H1 (cell line): ENCODE results near the gene CDKL1. TPM values are rescaled to one million over a fixed set of nuclear protein-coding genes. Genes with fewer than 3 reads are reported as not detected.
"Not testable (repeated sequence)": the region's sequence is repeated elsewhere in the genome, so short reads cannot be mapped to it uniquely, and the experiment has no call there.

Source experiments
- CTCF ChIA-PET: fragments of 300-600 bp; sonication (Branson Sonifier 250); formaldehyde crosslinking; loops from one replicate; lab custom pipeline; 2021; ENCODE audit not compliant: partially characterized antibody; lab: Charles Lee
- POLR2A ChIA-PET: fragments of 300-600 bp; sonication (Branson Sonifier 250); formaldehyde crosslinking; loops from one replicate; lab custom pipeline; 2021; ENCODE audit warnings: inconsistent platforms; ENCODE audit not compliant: partially characterized antibody; lab: Charles Lee
- DNase-seq, 2 experiments: peaks; one replicate each; pipeline versions ENCODE4 v3.0.0 to v3.0.0-alpha.2; 2010 to 2022; ENCODE audit warnings: low spot score in 2 of 2, low read depth in 1 of 2, mixed read lengths in 1 of 2
- FAIRE-seq: peaks from 2 replicates; lab custom pipeline; 2011; peaks lifted over from hg19 to GRCh38; lab: Jason Lieb, UNC
- H2AFZ ChIP-seq: 2 replicates; pipeline ENCODE4 v1.8.1; 2012; ENCODE audit warnings: low read length, inconsistent platforms
- H2AK5ac ChIP-seq: 2 replicates; pipeline ENCODE4 v1.6.1; 2013; ENCODE audit warnings: low read depth, low read length
- H2BK120ac ChIP-seq: replicated peaks from 2 replicates; pipeline ENCODE3; 2013; ENCODE audit warnings: low read depth, low read length, inconsistent platforms
- H2BK12ac ChIP-seq: 2 replicates; pipeline ENCODE4 v1.6.1; 2013; ENCODE audit warnings: low read depth, low read length
- H2BK15ac ChIP-seq: 2 replicates; pipeline ENCODE4 v1.6.1; 2013; ENCODE audit warnings: low read length
- H2BK20ac ChIP-seq: 2 replicates; pipeline ENCODE4 v1.6.1; 2013; ENCODE audit warnings: low read length
- H2BK5ac ChIP-seq: 2 replicates; pipeline ENCODE4 v1.6.1; 2013; ENCODE audit warnings: low read depth, low read length
- H3K14ac ChIP-seq: 2 replicates; pipeline ENCODE4 v1.6.1; 2013; ENCODE audit warnings: inconsistent platforms; ENCODE audit not compliant: insufficient read length
- H3K18ac ChIP-seq: 2 replicates; pipeline ENCODE4 v1.6.1; 2013; ENCODE audit warnings: low read length; ENCODE audit errors: extremely low read depth
- H3K23ac ChIP-seq: 2 replicates; pipeline ENCODE4 v1.6.1; 2013; ENCODE audit warnings: inconsistent platforms; ENCODE audit not compliant: insufficient read length
- H3K23me2 ChIP-seq: 2 replicates; pipeline ENCODE4 v1.6.1; 2013; ENCODE audit warnings: low read depth, low read length
- H3K27ac ChIP-seq: 2 replicates; pipeline ENCODE4 v1.6.1; 2011; ENCODE audit warnings: low read depth, low read length, inconsistent platforms
- H3K27me3 ChIP-seq, 4 experiments: replicated peaks in 1 of 4; 1 replicate in 1 of 4; 2 replicates in 3 of 4; pipeline versions ENCODE4 v1.6.1 to v1.8.1; 2011 to 2013; ENCODE audit warnings: low read length in 3 of 4, mild to moderate bottlenecking in 3 of 4, inconsistent platforms in 2 of 4, mixed read lengths in 2 of 4, moderate library complexity in 1 of 4; ENCODE audit not compliant: control insufficient read depth in 3 of 4, insufficient read depth in 3 of 4; ENCODE audit errors: extremely low read depth in 1 of 4
- H3K36me3 ChIP-seq, 4 experiments: 2 replicates each; pipeline versions ENCODE4 v1.6.1 to v1.8.1; 2011 to 2013; ENCODE audit warnings: mild to moderate bottlenecking in 4 of 4, low read length in 3 of 4, moderate library complexity in 2 of 4, control low read depth in 1 of 4, inconsistent platforms in 1 of 4; ENCODE audit not compliant: insufficient read depth in 4 of 4, control insufficient read depth in 2 of 4
- H3K4ac ChIP-seq: replicated peaks from 2 replicates; pipeline ENCODE3; 2013; ENCODE audit warnings: low read length, low read depth, mixed read lengths, inconsistent platforms; ENCODE audit not compliant: insufficient read length
- H3K4me1 ChIP-seq, 4 experiments: replicated peaks in 1 of 4; 1 replicate in 1 of 4; 2 replicates in 3 of 4; pipeline versions ENCODE4 v1.6.1 to v1.8.1; 2011 to 2013; ENCODE audit warnings: low read length in 3 of 4, inconsistent platforms in 2 of 4, mixed read lengths in 1 of 4; ENCODE audit not compliant: insufficient read depth in 4 of 4, control insufficient read depth in 3 of 4
- H3K4me2 ChIP-seq, 2 experiments: 2 replicates each; pipeline versions ENCODE4 v1.6.1 to v1.8.1; 2011 to 2013; ENCODE audit warnings: low read depth in 2 of 2, low read length in 2 of 2, control low read depth in 1 of 2, inconsistent platforms in 1 of 2, mild to moderate bottlenecking in 1 of 2; ENCODE audit not compliant: insufficient read depth in 1 of 2
- H3K4me3 ChIP-seq, 4 experiments: fragments of 200-600, 300-600 bp in 1 of 4; sonication (generic), shearing (Covaris generic), sonication (Bioruptor Twin) in 1 of 4; 2 replicates each; pipeline versions ENCODE4 v1.5.1 to v1.8.1; 2011 to 2016; ENCODE audit warnings: low read length in 4 of 4, low read depth in 3 of 4, control low read depth in 2 of 4, inconsistent platforms in 2 of 4, mild to moderate bottlenecking in 2 of 4, mixed read lengths in 1 of 4, moderate library complexity in 1 of 4; ENCODE audit not compliant: insufficient read depth in 2 of 4; ENCODE audit errors: extremely low read depth in 1 of 4
- H3K56ac ChIP-seq: replicated peaks from 2 replicates; pipeline ENCODE3; 2013; ENCODE audit warnings: low read depth, mild to moderate bottlenecking, mixed read lengths, low read length, inconsistent platforms; ENCODE audit not compliant: insufficient read length
- H3K79me1 ChIP-seq: 2 replicates; pipeline ENCODE4 v1.6.1; 2013; ENCODE audit warnings: low read depth, low read length, control low read depth
- H3K79me2 ChIP-seq, 2 experiments: 2 replicates each; pipeline versions ENCODE4 v1.6.1 to v1.8.1; 2012 to 2013; ENCODE audit warnings: low read length in 2 of 2, mild to moderate bottlenecking in 2 of 2, inconsistent platforms in 1 of 2; ENCODE audit not compliant: insufficient read depth in 2 of 2, control insufficient read depth in 1 of 2
- H3K9ac ChIP-seq, 4 experiments: replicated peaks in 1 of 4; 1 replicate in 1 of 4; 2 replicates in 3 of 4; pipeline versions ENCODE4 v1.6.1 to v1.8.1; 2011 to 2013; ENCODE audit warnings: low read depth in 3 of 4, low read length in 3 of 4, control low read depth in 2 of 4, mild to moderate bottlenecking in 2 of 4, moderate library complexity in 2 of 4, inconsistent platforms in 1 of 4; ENCODE audit errors: extremely low read depth in 1 of 4
- H3K9me3 ChIP-seq, 2 experiments: 2 replicates each; pipeline versions ENCODE4 v1.6.1 to v1.8.1; 2012 to 2013; ENCODE audit warnings: mild to moderate bottlenecking in 2 of 2, moderate library complexity in 2 of 2, control low read depth in 1 of 2, inconsistent platforms in 1 of 2, low read depth in 1 of 2, low read length in 1 of 2, mixed read lengths in 1 of 2; ENCODE audit not compliant: insufficient read depth in 2 of 2
- H4K20me1 ChIP-seq, 2 experiments: replicated peaks in 1 of 2; 2 replicates each; pipeline versions ENCODE3 to v1.8.1; 2011 to 2013; ENCODE audit warnings: inconsistent platforms in 2 of 2, low read length in 2 of 2, mild to moderate bottlenecking in 1 of 2; ENCODE audit not compliant: insufficient read depth in 2 of 2, control insufficient read depth in 1 of 2
- H4K5ac ChIP-seq: 2 replicates; pipeline ENCODE4 v1.6.1; 2013; ENCODE audit warnings: low read length, low read depth, mixed read lengths, inconsistent platforms; ENCODE audit not compliant: insufficient read length
- H4K8ac ChIP-seq: 2 replicates; pipeline ENCODE4 v1.8.0; 2013; ENCODE audit warnings: mild to moderate bottlenecking, moderate library complexity, low read length, inconsistent platforms; ENCODE audit not compliant: insufficient read depth; ENCODE audit errors: extremely low read depth
- H4K91ac ChIP-seq: replicated peaks from 2 replicates; pipeline ENCODE3; 2013; ENCODE audit warnings: low read length, mixed read lengths, inconsistent platforms; ENCODE audit not compliant: insufficient read length
- CTCF ChIP-seq, 3 experiments: IDR thresholded peaks; 1 replicate in 2 of 3; 2 replicates in 1 of 3; pipeline versions ENCODE4 v1.5.1 to v1.6.1; 2011; ENCODE audit warnings: low read length in 3 of 3, mild to moderate bottlenecking in 3 of 3, inconsistent platforms in 2 of 3, low read depth in 1 of 3, moderate library complexity in 1 of 3; ENCODE audit not compliant: insufficient read depth in 1 of 3; ENCODE audit errors: control extremely low read depth in 1 of 3
- WGBS, 2 experiments: shearing (Covaris generic) in 1 of 2; methylation state at CpG; one replicate each; pipeline versions ENCODE4 v1.1.6 to v1.1.7; 2013 to 2015; ENCODE audit warnings: low lambda C conversion rate in 2 of 2, mixed read lengths in 2 of 2, inconsistent platforms in 1 of 2, low coverage in 1 of 2, missing lambda C conversion rate in 1 of 2; ENCODE audit not compliant: insufficient replicate concordance in 2 of 2, insufficient coverage in 1 of 2, insufficient read length in 1 of 2; ENCODE audit errors: extremely low coverage in 1 of 2, missing lambda C conversion rate in 1 of 2; 5-methylcytosine and 5-hydroxymethylcytosine counted together
- polyA plus RNA-seq, 7 experiments: library from polyadenylated mRNA; depleted of rRNA in 3 of 7; stranded (reverse) in 5 of 7; unstranded in 2 of 7; fragments of >200 nt in 5 of 7; fragments of 200-250 nt in 2 of 7; gene quantifications; 1 replicate in 5 of 7; 2 replicates in 1 of 7; 4 replicates in 1 of 7; pipeline versions ENCODE4 v1.2.1 to v1.2.3, GENCODE V29; 2011 to 2013; ENCODE audit warnings: missing spikeins in 2 of 7, mixed read lengths in 2 of 7
- total RNA-seq: library from RNA; stranded (reverse); fragmentation: NEBNext Ultra II Directional; extraction: Animal tissue kit (Norgen Biotek cat#: 25700); gene quantifications from 2 replicates; pipeline ENCODE4 v1.2.1, GENCODE V29; 2021

CDKL1 gene
- total and polyA plus RNA-seq, 2 of the 8 experiments (the other 6 are each of a cell fraction or from before 2014, with no cell fraction given) = 1.2 to 2.2 TPM

DNA sequence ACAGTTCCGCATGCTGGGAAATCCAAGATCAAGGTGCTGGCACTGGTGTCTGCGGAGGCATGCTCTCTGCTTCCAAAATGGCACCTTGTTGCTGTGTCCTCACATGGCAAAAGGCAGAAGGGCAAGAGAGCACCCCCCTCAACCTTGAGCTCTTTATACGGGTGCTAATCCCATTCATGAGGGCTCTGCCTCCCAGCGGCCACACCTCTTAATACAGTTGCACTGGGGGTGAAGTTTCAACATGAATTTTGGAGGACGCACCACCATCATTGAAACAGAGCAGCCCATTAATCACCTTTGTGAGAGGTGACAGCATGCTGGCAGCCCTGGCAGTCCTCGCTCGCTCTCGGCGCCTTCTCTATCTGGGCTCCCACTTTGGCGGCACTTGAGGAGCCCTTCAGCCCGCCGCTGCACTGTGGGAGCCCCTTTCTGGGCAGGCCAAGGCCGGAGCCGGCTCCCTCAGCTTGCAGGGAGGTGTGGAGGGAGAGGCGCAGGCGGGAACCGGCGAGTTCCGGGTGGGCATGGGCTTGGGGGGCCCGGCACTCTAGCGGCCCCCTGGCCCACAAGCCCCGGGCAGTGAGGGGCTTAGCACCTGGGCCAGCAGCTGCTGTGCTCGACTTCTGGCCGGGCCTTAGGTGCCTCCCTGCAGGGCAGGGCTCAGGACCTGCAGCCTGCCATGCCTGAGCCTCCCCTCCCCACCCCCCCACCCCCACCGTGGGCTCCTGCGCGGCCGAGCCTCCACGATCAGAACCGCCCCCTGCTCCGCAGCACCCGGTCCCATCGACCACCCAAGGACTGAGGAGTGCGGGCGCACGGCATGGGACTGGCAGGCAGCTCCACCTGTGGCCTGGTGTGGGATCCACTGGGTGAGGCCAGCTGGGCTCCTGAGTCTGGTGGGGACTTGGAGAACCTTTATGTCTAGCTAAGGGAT, 34.9 kb downstream of the CDKL1 start:
- not testable (repeated sequence) for H4K5ac ChIP-seq, H3K79me2 ChIP-seq, H2AFZ ChIP-seq, H3K4me3 ChIP-seq, H3K27me3 ChIP-seq, H3K27ac ChIP-seq, H3K56ac ChIP-seq, FAIRE-seq, H3K14ac ChIP-seq, H3K4me2 ChIP-seq, H2BK20ac ChIP-seq, H3K18ac ChIP-seq, DNase-seq, H3K4ac ChIP-seq, H2BK5ac ChIP-seq, H3K4me1 ChIP-seq, H3K9ac ChIP-seq, H4K91ac ChIP-seq, H2BK12ac ChIP-seq, H3K79me1 ChIP-seq, H3K9me3 ChIP-seq, H4K20me1 ChIP-seq, H3K23me2 ChIP-seq, H4K8ac ChIP-seq, H2BK15ac ChIP-seq, H3K23ac ChIP-seq, H2BK120ac ChIP-seq, H3K36me3 ChIP-seq, H2AK5ac ChIP-seq
- CTCF ChIA-PET = interaction anchor here (1.0 to 1.8 kb wide), 2 partner anchors 40 to 171 kb away, joined by 3 to 4 read pairs; partner anchors contain the start of gene MAP4K5
- POLR2A ChIA-PET = interaction anchor here (0.6 kb wide), 1 partner anchor 165 kb away, joined by 3 read pairs; no protein-coding TSS in a partner anchor
- 91% methylated on average over 17 of the region's 36 CpGs; no CpG with 5 or more reads in 1 of the 2 experiments for WGBS, 2 experiments
- TF ChIP-seq CTCF (IDR thresholded peaks at IDR 0.05; ENCODE audit: control extremely low read depth in 1 of 3, insufficient read depth in 1 of 3, low read depth in 1 of 3, low read length in 3 of 3) = peak in 2 of 3 experiments; percentile 16 to 18; a peak in 2 of 4 replicates
